HUDEP-2 (cell line): ENCODE data around the gene NKD1.

Experiments used
- DNase-seq, 76 experiments: peaks; one replicate each; lab custom pipeline; 2025; ENCODE audit not compliant: unreplicated experiment in 76 of 76; lab: John Stamatoyannopoulos, UW

NKD1 gene

GRCh38 chr16:50684823-50685461, 136.7 kb downstream of the NKD1 start:
- no peak for DNase-seq

GRCh38 chr16:50685462-50686063, 137.4 kb downstream of the NKD1 start:
- no peak for DNase-seq

GRCh38 chr16:50688083-50688482, 139.9 kb downstream of the NKD1 start:
- DNase-seq: no peak

- DNase-seq: no peak
Observed at GRCh38 chr16:50688867-50689266, 140.7 kb downstream of the NKD1 start.

- DNase-seq: no peak
Observed at GRCh38 chr16:50690177-50690576, 142.0 kb downstream of the NKD1 start.

- DNase-seq: no peak
Observed at GRCh38 chr16:50692644-50692998, 144.4 kb downstream of the NKD1 start.

GRCh38 chr16:50692999-50693781, 145.0 kb downstream of the NKD1 start, which contains the start of gene NOD2:
TSS of gene NOD2 (plus strand) at chr16:50693606. CDS start at chr16:50699496, 5,890 bp downstream.
- DNase-seq: no peak

- DNase-seq: no peak
Observed at GRCh38 chr16:50694206-50694605, 146.0 kb downstream of the NKD1 start.

- DNase-seq: no peak
Observed at GRCh38 chr16:50695017-50696000, 147.1 kb downstream of the NKD1 start.

GRCh38 chr16:50696126-50696525, 147.9 kb downstream of the NKD1 start:
- no peak for DNase-seq

GRCh38 chr16:50696575-50697420, 148.6 kb downstream of the NKD1 start:
- DNase-seq: peak in 74 of 76 experiments; percentile 4 to 86 (median 66)

GRCh38 chr16:50697421-50697715, 149.2 kb downstream of the NKD1 start:
- no peak for DNase-seq

- peak in 1 of 76 experiments; percentile 24 for DNase-seq
Observed at GRCh38 chr16:50697881-50698767, 149.9 kb downstream of the NKD1 start.
